Left lung (tissue), 10 donors: ENCODE results near the gene PROZ. TPM values are rescaled to one million over a fixed set of nuclear protein-coding genes. Genes with fewer than 3 reads are reported as not detected.
A peak's percentile ranks its signal among the peaks of the same experiment; 100 is the strongest.

Source experiments
- ATAC-seq: fragments of 200-7000 bp; cut with Tn5 transposase; one replicate; pipeline ENCODE4 v1.9.1; 2020; ENCODE audit warnings: moderate library complexity
- DNase-seq, 4 donors: peaks; one replicate each; pipeline ENCODE4 v3.0.0-alpha.2; 2013 to 2020
- H3K27ac ChIP-seq, 2 donors: fragments of 200-600 bp; sonication (generic) in 1 of 2; one replicate each; pipeline versions ENCODE4 v1.5.0 to v1.8.0; 2020 to 2021
- H3K27me3 ChIP-seq, 2 donors: fragments of 200-600 bp; sonication (generic) in 1 of 2; one replicate each; pipeline versions ENCODE4 v1.5.0 to v1.8.0; 2020 to 2021
- H3K36me3 ChIP-seq, 2 donors: fragments of 200-600 bp; sonication (generic) in 1 of 2; one replicate each; pipeline versions ENCODE4 v1.5.0 to v1.8.0; 2020 to 2021
- H3K4me1 ChIP-seq, 2 donors: fragments of 200-600 bp; one replicate each; pipeline ENCODE4 v1.8.0; 2021
- H3K4me3 ChIP-seq, 2 donors: fragments of 200-600 bp; sonication (generic) in 1 of 2; one replicate each; pipeline versions ENCODE4 v1.5.0 to v1.8.0; 2020 to 2021; ENCODE audit warnings: mild to moderate bottlenecking in 1 of 2
- H3K9me3 ChIP-seq, 2 donors: fragments of 200-600 bp; sonication (generic) in 1 of 2; one replicate each; pipeline versions ENCODE4 v1.5.0 to v1.8.0; 2020 to 2021
- CTCF ChIP-seq, 2 donors: fragments of 200-600 bp; sonication (generic) in 1 of 2; IDR thresholded peaks; one replicate each; pipeline versions ENCODE4 v1.5.0 to v1.8.0; 2021; ENCODE audit warnings: antibody characterized with exemption in 2 of 2
- intact Hi-C, 2 donors: fragments of 100-400 bp; cut with DNase I; formaldehyde crosslinking; loops; one replicate each; pipeline versions ENCODE4 v1.11.2 to v1.14.2; 2022
- polyA plus RNA-seq, 6 donors: library from polyadenylated mRNA; unstranded; fragments of 120-200 nt; gene quantifications; one replicate each; pipeline ENCODE4 v1.2.1, GENCODE V29; 2013; ENCODE audit not compliant: insufficient read length in 6 of 6
- total RNA-seq, 2 donors: library from RNA; stranded (reverse); fragmentation: NEBNext Ultra II Directional; extraction: Animal tissue kit (Norgen Biotek cat#: 25700); gene quantifications; one replicate each; pipeline ENCODE4 v1.2.1, GENCODE V29; 2021
- donor health status: DM: no; HTN: yes; CAD: no.
- donor health status: DM: no; HTN: no; CAD: no.

Gene PROZ
- total and polyA plus RNA-seq, 8 donors: 0.13 to 0.55 (median 0.27) TPM; not detected in 2

GRCh38 chr13:113148940-113149503 is 9.4 kb upstream of the PROZ start:
- intact Hi-C loops: no loop called here
- H3K27ac ChIP-seq: no peak overlapping the region
- no peak overlapping the region for H3K4me3 ChIP-seq
- H3K36me3 ChIP-seq: no peaks in the 10 kb centered on the region
- peaks cover 0 to 25% of the 10 kb centered on the region in 2 donors for H3K27me3 ChIP-seq
- H3K4me1 ChIP-seq: peaks cover 13 to 21% of the 10 kb centered on the region in 2 donors
- DNase-seq (no peak), ATAC-seq (no peak)
- no peaks in the 10 kb centered on the region for H3K9me3 ChIP-seq
- no peak for TF ChIP-seq CTCF (IDR thresholded peaks at IDR 0.05)

DNA sequence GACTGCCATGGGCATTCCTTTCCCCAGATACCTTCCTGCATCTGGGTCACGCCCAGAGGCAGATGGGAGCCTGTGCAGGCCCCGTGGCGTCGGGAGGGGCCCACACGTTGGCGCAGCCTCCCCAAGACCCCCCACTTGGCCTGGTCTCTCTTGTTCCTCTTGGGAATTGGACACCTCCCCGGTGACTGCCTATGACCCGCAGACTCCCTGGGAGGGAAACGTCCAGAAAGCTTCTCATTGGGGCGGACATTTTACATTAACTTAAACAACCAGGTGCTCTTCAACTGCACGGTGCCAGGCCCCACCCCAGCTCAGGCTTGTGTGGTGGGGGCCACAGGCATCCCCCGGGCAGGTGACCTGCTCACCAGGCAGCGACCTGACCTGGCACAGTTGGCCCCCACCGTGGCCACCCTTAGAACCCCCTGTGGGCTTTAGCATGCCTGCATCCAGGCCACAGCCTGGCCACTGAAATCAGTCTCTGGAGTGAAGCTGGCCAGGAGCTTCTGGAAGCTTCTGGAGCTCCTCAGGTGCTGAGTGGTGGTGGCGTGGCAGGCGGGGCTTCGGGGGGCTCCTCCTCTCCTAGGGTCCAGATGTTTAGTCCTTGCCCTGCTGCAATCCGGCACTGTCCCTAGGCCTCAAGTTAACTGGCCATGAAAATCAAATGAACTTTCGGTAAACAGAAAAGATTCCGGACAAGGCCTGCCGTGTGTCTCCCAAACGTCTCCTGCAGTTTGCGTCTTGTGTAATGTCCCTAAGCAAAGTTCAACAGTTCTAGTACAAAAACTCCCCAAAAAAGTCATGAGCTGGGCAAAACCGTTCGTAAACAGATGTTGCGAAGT is 8.5 kb upstream of the PROZ start:
- ATAC-seq (no peak), DNase-seq (no peak)
- Histone ChIP-seq H3K27me3 (peaks cover 0 to 25% of the 10 kb centered on the region in 2 donors), H3K9me3 (no peaks in the 10 kb centered on the region), H3K27ac (no peak overlapping the region), H3K36me3 (no peaks in the 10 kb centered on the region), H3K4me1 (peaks cover 13 to 26% of the 10 kb centered on the region in 2 donors), H3K4me3 (no peak overlapping the region)
- intact Hi-C loops: no loop called here
- no peak for TF ChIP-seq CTCF (IDR thresholded peaks at IDR 0.05)

GRCh38 chr13:113150550-113151365 is 7.7 kb upstream of the PROZ start:
- Histone ChIP-seq H3K27ac (no peak overlapping the region), H3K9me3 (no peaks in the 10 kb centered on the region), H3K4me3 (no peak overlapping the region), H3K36me3 (no peaks in the 10 kb centered on the region), H3K27me3 (peaks cover 0 to 25% of the 10 kb centered on the region in 2 donors), H3K4me1 (peaks cover 13 to 26% of the 10 kb centered on the region in 2 donors)
- intact Hi-C loops: no loop called here
- no peak for DNase-seq
- no peak for TF ChIP-seq CTCF (IDR thresholded peaks at IDR 0.05)
- no peak for ATAC-seq

DNA sequence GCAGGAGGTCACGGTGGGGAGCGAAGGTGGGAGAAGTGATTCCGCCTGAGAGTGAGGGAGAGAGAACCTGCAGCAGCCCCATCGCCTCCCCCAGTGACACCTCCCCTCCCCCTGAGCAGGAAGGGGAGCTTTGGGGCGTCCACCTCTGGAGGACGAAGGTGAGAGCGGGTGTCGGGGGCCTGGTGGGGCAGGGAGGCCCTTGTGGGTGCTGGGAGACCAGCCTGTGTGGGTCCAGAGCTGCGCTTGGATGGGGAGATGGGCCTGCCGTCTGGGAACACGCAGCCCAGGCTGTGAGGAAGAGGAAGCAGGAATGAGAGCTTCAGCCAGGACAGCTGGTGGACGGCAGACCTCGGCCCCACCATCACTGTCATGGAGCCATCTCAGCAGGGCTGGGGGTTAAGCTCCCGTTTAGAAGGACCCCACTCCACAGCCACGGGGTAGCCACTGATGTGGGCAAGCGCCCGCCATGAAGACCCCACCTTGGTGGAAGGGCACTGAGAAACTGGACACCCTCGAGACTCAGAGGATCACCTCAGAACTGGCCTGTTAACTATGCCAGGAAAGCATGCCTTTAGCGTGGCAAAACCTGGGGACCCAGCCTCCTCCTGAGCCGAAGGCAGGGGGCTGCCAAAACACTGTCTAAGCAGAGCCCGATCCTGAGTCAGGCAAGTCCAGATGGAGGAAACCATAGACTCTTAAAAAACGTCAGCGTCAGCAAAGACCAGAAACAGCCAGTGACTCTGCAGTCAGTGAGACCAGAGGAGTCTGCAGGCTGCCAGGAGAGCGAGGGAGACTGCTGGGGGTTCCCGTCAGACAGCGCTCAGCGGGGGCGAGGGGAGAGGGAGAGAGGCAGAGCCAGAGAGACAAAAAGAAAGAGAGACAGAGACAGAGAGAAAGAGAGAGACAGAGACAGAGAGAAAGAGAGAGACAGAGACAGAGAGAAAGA is 6.4 kb upstream of the PROZ start:
- Histone ChIP-seq H3K4me1 (peaks cover 13 to 26% of the 10 kb centered on the region in 2 donors), H3K36me3 (no peaks in the 10 kb centered on the region), H3K27me3 (peaks cover 0 to 25% of the 10 kb centered on the region in 2 donors), H3K27ac (peak overlapping the region in 1 of 2 donors; percentile 18), H3K9me3 (no peaks in the 10 kb centered on the region), H3K4me3 (peak overlapping the region in 1 of 2 donors; percentile 39)
- peak; percentile 21 for ATAC-seq
- TF ChIP-seq CTCF (IDR thresholded peaks at IDR 0.05): no peak
- intact Hi-C loops: no loop called here
- DNase-seq: peak in 2 of 4 donors; percentile 22 to 47
